OCI-LY7 (cell line): Measurements from ENCODE around the gene TBC1D5. TPM values are rescaled to one million over a fixed set of nuclear protein-coding genes. Genes with fewer than 3 reads are reported as not detected.

Source experiments
- BruUV-seq: library from RNA; stranded (reverse); fragments of 400-500 nt; replicated peaks from 2 replicates; lab custom pipeline; 2021; lab: Mats Ljungman, UMichigan
- CTCF ChIA-PET: fragments of 300-600 bp; sonication (Branson Sonifier 250); formaldehyde crosslinking; loops from one replicate; lab custom pipeline; 2022; ENCODE audit warnings: antibody characterized with exemption; ENCODE audit not compliant: unreplicated experiment; lab: Charles Lee
- POLR2A ChIA-PET: fragments of 300-600 bp; sonication (Branson Sonifier 250); formaldehyde crosslinking; loops from one replicate; lab custom pipeline; 2022; ENCODE audit warnings: antibody characterized with exemption; lab: Charles Lee
- DNase-seq: peaks from one replicate; pipeline ENCODE4 v3.0.0-alpha.2; 2015; ENCODE audit warnings: low spot score
- H2AFZ ChIP-seq: fragments of 200-600 bp; sonication (generic), shearing (Covaris generic); 2 replicates; pipeline ENCODE4 v1.6.1; 2014; ENCODE audit warnings: mild to moderate bottlenecking, antibody characterized with exemption, low read length, moderate library complexity
- H3K27ac ChIP-seq: fragments of 200-600 bp; sonication (generic); 2 replicates; pipeline ENCODE4 v1.5.1; 2014; ENCODE audit warnings: mixed run types, low read depth, mild to moderate bottlenecking, moderate library complexity, low read length, inconsistent platforms; ENCODE audit not compliant: poor library complexity, severe bottlenecking
- H3K36me3 ChIP-seq: fragments of 200-600 bp; sonication (generic); 2 replicates; pipeline ENCODE4 v1.6.1; 2014; ENCODE audit warnings: mild to moderate bottlenecking, antibody characterized with exemption, low read length, moderate library complexity, mixed read lengths; ENCODE audit not compliant: insufficient read depth
- H3K4me1 ChIP-seq: fragments of 200-600 bp; sonication (generic); 2 replicates; pipeline ENCODE4 v1.5.1; 2014; ENCODE audit warnings: mild to moderate bottlenecking, low read length; ENCODE audit not compliant: insufficient read depth, poor library complexity, severe bottlenecking
- H3K4me2 ChIP-seq: fragments of 200-600 bp; sonication (generic); 2 replicates; pipeline ENCODE4 v1.6.1; 2014; ENCODE audit warnings: mild to moderate bottlenecking, low read length
- H3K4me3 ChIP-seq: fragments of 200-600 bp; sonication (generic); 2 replicates; pipeline ENCODE4 v1.5.1; 2014; ENCODE audit warnings: mild to moderate bottlenecking, low read depth, low read length; ENCODE audit not compliant: poor library complexity, severe bottlenecking
- H3K79me2 ChIP-seq: fragments of 200-600 bp; sonication (generic); 2 replicates; pipeline ENCODE4 v1.6.1; 2016; ENCODE audit warnings: low read depth, mild to moderate bottlenecking, low read length, moderate library complexity, mixed read lengths; ENCODE audit not compliant: insufficient read depth
- H3K9me2 ChIP-seq: fragments of 200-600 bp; sonication (generic); 2 replicates; pipeline ENCODE4 v1.6.1; 2016; ENCODE audit warnings: mild to moderate bottlenecking, low read length, mixed read lengths; ENCODE audit not compliant: insufficient read depth
- H3K9me3 ChIP-seq: fragments of 200-600 bp; sonication (generic); 2 replicates; pipeline ENCODE4 v1.6.1; 2014; ENCODE audit warnings: mild to moderate bottlenecking, mixed run types, low read length, mixed read lengths
- H4K20me1 ChIP-seq: fragments of 200-600 bp; sonication (generic); 2 replicates; pipeline ENCODE4 v1.6.1; 2014; ENCODE audit warnings: mild to moderate bottlenecking, antibody characterized with exemption, low read length, moderate library complexity, mixed read lengths; ENCODE audit not compliant: insufficient read depth
- CTCF ChIP-seq: fragments of 200-600 bp; sonication (generic); conservative IDR thresholded peaks from 2 replicates; pipeline ENCODE4 v1.5.1; 2014; ENCODE audit warnings: mild to moderate bottlenecking, antibody characterized with exemption, low read length, moderate library complexity, mixed read lengths
- EZH2phosphoT487 ChIP-seq: fragments of 200-600 bp; sonication (generic); IDR thresholded peaks from 2 replicates; pipeline ENCODE4 v1.6.1; 2018; ENCODE audit warnings: low read depth, borderline replicate concordance, mild to moderate bottlenecking, mixed run types, antibody characterized with exemption, low read length, moderate library complexity, mixed read lengths
- intact Hi-C: fragments of 100-400 bp; cut with micrococcal nuclease; formaldehyde crosslinking; loops from one replicate; pipeline ENCODE4 v1.10.0; 2022; ENCODE audit not compliant: unreplicated experiment
- total RNA-seq, 2 experiments: library from RNA; depleted of rRNA in 1 of 2; stranded (reverse); fragments of >200 nt in 1 of 2; shearing (Covaris generic) in 1 of 2; gene quantifications; 2 replicates each; pipeline ENCODE4 v1.2.3, GENCODE V29; 2014 to 2022

The TBC1D5 gene
- total RNA-seq, 2 experiments from 2014 or later: 78.5 to 82.4 TPM

GRCh38 chr3:17634964-17635363 is 107.5 kb downstream of the TBC1D5 start:
- Histone ChIP-seq H4K20me1 (no peaks in the 10 kb centered on the region; the same call in 1 of the 2 replicates), H3K79me2 (no peaks in the 10 kb centered on the region; the same call in 1 of the 2 replicates), H3K9me3 (no peaks in the 10 kb centered on the region), H3K4me3 (no peak overlapping the region), H3K27ac (no peak overlapping the region), H3K4me2 (no peak overlapping the region), H2AFZ (no peak overlapping the region), H3K4me1 (no peaks in the 10 kb centered on the region), H3K9me2 (no peaks in the 10 kb centered on the region), H3K36me3 (no peaks in the 10 kb centered on the region)
- ChIA-PET POLR2A (no interaction called here), CTCF (no interaction called here)
- no peak for TF ChIP-seq CTCF
- TF ChIP-seq EZH2phosphoT487: no peak
- BruUV-seq: no TSS peak
- no peak for DNase-seq
- intact Hi-C loops: no loop called here

- Histone ChIP-seq H3K27ac (no peak overlapping the region), H3K4me1 (no peaks in the 10 kb centered on the region), H3K4me3 (no peak overlapping the region), H3K9me3 (no peaks in the 10 kb centered on the region), H2AFZ (no peak overlapping the region), H3K9me2 (no peaks in the 10 kb centered on the region), H3K36me3 (no peaks in the 10 kb centered on the region), H3K79me2 (no peaks in the 10 kb centered on the region; the same call in 1 of the 2 replicates), H4K20me1 (no peaks in the 10 kb centered on the region; the same call in 1 of the 2 replicates), H3K4me2 (no peak overlapping the region)
- no peak for DNase-seq
- TF ChIP-seq CTCF (no peak), EZH2phosphoT487 (no peak)
- intact Hi-C loops: no loop called here
- BruUV-seq: no TSS peak
- ChIA-PET POLR2A (no interaction called here), CTCF (no interaction called here)
Observed at GRCh38 chr3:17634201-17634600, 108.2 kb downstream of the TBC1D5 start.

GRCh38 chr3:17632401-17633100 is 109.9 kb downstream of the TBC1D5 start:
- TF ChIP-seq CTCF (no peak), EZH2phosphoT487 (no peak)
- Histone ChIP-seq H3K4me2 (no peak overlapping the region), H3K9me3 (no peaks in the 10 kb centered on the region), H3K4me1 (no peaks in the 10 kb centered on the region), H3K27ac (no peak overlapping the region), H3K4me3 (no peak overlapping the region), H2AFZ (no peak overlapping the region), H3K36me3 (no peaks in the 10 kb centered on the region), H3K9me2 (no peaks in the 10 kb centered on the region), H4K20me1 (no peaks in the 10 kb centered on the region; the same call in 1 of the 2 replicates), H3K79me2 (no peaks in the 10 kb centered on the region)
- CTCF ChIA-PET: no interaction called here
- intact Hi-C loops: no loop called here
- DNase-seq: no peak
- BruUV-seq: no TSS peak
- POLR2A ChIA-PET: no interaction called here
